Kidney epithelial cell (primary cell): ENCODE measurements around the gene ANKRD30A. TPM values are rescaled to one million over a fixed set of nuclear protein-coding genes. Genes with fewer than 3 reads are reported as not detected.
"Not testable (repeated sequence)": the region's sequence is repeated elsewhere in the genome, so short reads cannot be mapped to it uniquely, and the experiment has no call there.

Source experiments
- DNase-seq: peaks from one replicate; pipeline ENCODE4 v3.0.0-alpha.2; 2010; ENCODE audit warnings: low read depth
- H3K27me3 ChIP-seq: 2 replicates; pipeline ENCODE4 v1.6.0; 2011; ENCODE audit warnings: low read length; ENCODE audit not compliant: control insufficient read depth, insufficient read depth
- H3K36me3 ChIP-seq: 2 replicates; pipeline ENCODE4 v1.5.1; 2011; ENCODE audit warnings: low read length; ENCODE audit not compliant: control insufficient read depth, insufficient read depth
- H3K4me3 ChIP-seq: 2 replicates; pipeline ENCODE4 v1.5.1; 2011; ENCODE audit warnings: low read depth, mild to moderate bottlenecking, control low read depth, low read length
- CTCF ChIP-seq: IDR thresholded peaks from 2 replicates; pipeline ENCODE4 v1.5.1; 2011; ENCODE audit warnings: mild to moderate bottlenecking, moderate library complexity, low read length, control low read depth, inconsistent platforms; ENCODE audit not compliant: insufficient read depth, poor library complexity, severe bottlenecking
- total RNA-seq: library from RNA; depleted of rRNA; stranded (reverse); fragments of >200 nt; gene quantifications from 2 replicates; pipeline ENCODE4 v1.2.3, GENCODE V29; 2015

Gene ANKRD30A
- total RNA-seq, 1 donor from 2014 or later = not detected

GRCh38 chr10:37246637-37247036 is 121.2 kb downstream of the ANKRD30A start:
- DNase-seq = no peak
- Histone ChIP-seq H3K4me3 (no peak overlapping the region), H3K36me3 (no peaks in the 10 kb centered on the region), H3K27me3 (no peaks in the 10 kb centered on the region)
- TF ChIP-seq CTCF = no peak

- H3K4me3 ChIP-seq, H3K27me3 ChIP-seq, DNase-seq, H3K36me3 ChIP-seq: not testable (repeated sequence)
These were observed 130.4 kb downstream of the ANKRD30A start for GRCh38 chr10:37255837-37256236.

GRCh38 chr10:37263304-37263703 is 137.9 kb downstream of the ANKRD30A start:
- no peak for DNase-seq
- Histone ChIP-seq H3K27me3 (no peaks in the 10 kb centered on the region), H3K4me3 (no peak overlapping the region), H3K36me3 (no peaks in the 10 kb centered on the region)
- no peak for TF ChIP-seq CTCF

- Histone ChIP-seq H3K4me3 (no peak overlapping the region), H3K36me3 (no peaks in the 10 kb centered on the region), H3K27me3 (no peaks in the 10 kb centered on the region)
- TF ChIP-seq CTCF = no peak
- no peak for DNase-seq
These were observed 142.9 kb downstream of the ANKRD30A start for GRCh38 chr10:37268266-37268665.

GRCh38 chr10:37269554-37270256 is 144.3 kb downstream of the ANKRD30A start:
- no peak for TF ChIP-seq CTCF
- no peak overlapping the region for H3K4me3 ChIP-seq
- no peak for DNase-seq
- no peaks in the 10 kb centered on the region for H3K27me3 ChIP-seq
- H3K36me3 ChIP-seq = no peaks in the 10 kb centered on the region

GRCh38 chr10:37275216-37275777 is 149.9 kb downstream of the ANKRD30A start:
- Histone ChIP-seq H3K27me3 (no peaks in the 10 kb centered on the region), H3K36me3 (no peaks in the 10 kb centered on the region), H3K4me3 (no peak overlapping the region)
- no peak for DNase-seq
- no peak for TF ChIP-seq CTCF
